Karpas-422 (cell line): ENCODE data around the gene PFN2. TPM values are rescaled to one million over a fixed set of nuclear protein-coding genes. Genes with fewer than 3 reads are reported as not detected.
"Not testable (repeated sequence)": the region's sequence is repeated elsewhere in the genome, so short reads cannot be mapped to it uniquely, and the experiment has no call there.

Experiments used
- DNase-seq: peaks from one replicate; pipeline ENCODE4 v3.0.0-alpha.2; 2015
- H2AFZ ChIP-seq: fragments of 200-600 bp; sonication (generic); 2 replicates; pipeline ENCODE4 v1.6.1; 2014; ENCODE audit warnings: antibody characterized with exemption, low read length, mixed read lengths
- H3K27ac ChIP-seq: fragments of 200-600 bp; sonication (generic); 2 replicates; pipeline ENCODE4 v1.5.1; 2014; ENCODE audit warnings: mild to moderate bottlenecking, low read length, moderate library complexity
- H3K27me3 ChIP-seq: fragments of 200-600 bp; sonication (generic); 2 replicates; pipeline ENCODE4 v1.6.1; 2014; ENCODE audit warnings: low read length, mixed read lengths
- H3K36me3 ChIP-seq: fragments of 200-600 bp; sonication (generic); 2 replicates; pipeline ENCODE4 v1.6.1; 2014; ENCODE audit warnings: low read length, mixed read lengths; ENCODE audit not compliant: insufficient read depth
- H3K4me1 ChIP-seq: fragments of 200-600 bp; sonication (generic); 2 replicates; pipeline ENCODE4 v1.6.1; 2014; ENCODE audit warnings: mild to moderate bottlenecking, low read length, mixed read lengths
- H3K4me2 ChIP-seq: fragments of 200-600 bp; sonication (generic); 2 replicates; pipeline ENCODE4 v1.6.1; 2014; ENCODE audit warnings: low read length, low read depth, mild to moderate bottlenecking; ENCODE audit not compliant: poor library complexity, severe bottlenecking
- H3K4me3 ChIP-seq: fragments of 200-600 bp; sonication (generic); 2 replicates; pipeline ENCODE4 v1.5.1; 2014; ENCODE audit warnings: mild to moderate bottlenecking, antibody characterized with exemption, low read length, mixed read lengths
- H3K79me2 ChIP-seq: fragments of 200-600 bp; sonication (generic); 2 replicates; pipeline ENCODE4 v1.6.1; 2014; ENCODE audit warnings: mild to moderate bottlenecking, low read length, mixed read lengths
- H3K9ac ChIP-seq: fragments of 200-600 bp; sonication (generic); 2 replicates; pipeline ENCODE4 v1.6.0; 2014; ENCODE audit warnings: low read length
- H3K9me2 ChIP-seq: fragments of 200-600 bp; sonication (generic), shearing (Covaris generic); replicated peaks from 2 replicates; pipeline ENCODE4 v1.6.0; 2014; ENCODE audit warnings: mild to moderate bottlenecking, low read length, moderate library complexity; ENCODE audit not compliant: insufficient read depth
- H3K9me3 ChIP-seq: fragments of 300-700, 200-600 bp; sonication (generic); 2 replicates; pipeline ENCODE4 v1.6.1; 2014; ENCODE audit warnings: low read length, mixed read lengths
- H4K20me1 ChIP-seq: fragments of 200-600 bp; sonication (generic); 2 replicates; pipeline ENCODE4 v1.6.1; 2014; ENCODE audit warnings: mild to moderate bottlenecking, antibody characterized with exemption, low read length, low read depth; ENCODE audit not compliant: insufficient read depth
- total RNA-seq: library from RNA; depleted of rRNA; stranded (reverse); fragments of >200 nt; shearing (Covaris generic); gene quantifications from 2 replicates; pipeline ENCODE4 v1.2.3, GENCODE V29; 2014; ENCODE audit warnings: low replicate concordance

The PFN2 gene
- total RNA-seq, 1 experiment from 2014 or later: 137 TPM

- H3K36me3 ChIP-seq: peaks cover 18% of the 10 kb centered on the region
- H3K4me3 ChIP-seq: no peak overlapping the region
- no peak for DNase-seq
- H3K4me1 ChIP-seq: peaks cover 3% of the 10 kb centered on the region
- no peak overlapping the region for H3K27ac ChIP-seq
- H4K20me1 ChIP-seq: no peaks in the 10 kb centered on the region
- H3K4me2 ChIP-seq: no peak overlapping the region
- no peaks in the 10 kb centered on the region for H3K27me3 ChIP-seq
- H3K9me2 ChIP-seq: no peaks in the 10 kb centered on the region
- no peak overlapping the region for H3K9ac ChIP-seq
- H2AFZ ChIP-seq: no peak overlapping the region
- peaks cover 5% of the 10 kb centered on the region; the same call in 1 of the 2 replicates for H3K9me3 ChIP-seq
- peaks cover 68% of the 10 kb centered on the region for H3K79me2 ChIP-seq
Measured at GRCh38 chr3:149947231-149947630, 23.5 kb downstream of the PFN2 start.

GRCh38 chr3:149943966-149944365, 26.7 kb downstream of the PFN2 start:
- not testable (repeated sequence) for H4K20me1 ChIP-seq, H3K27me3 ChIP-seq, H3K4me1 ChIP-seq, H3K27ac ChIP-seq, DNase-seq, H3K4me3 ChIP-seq, H2AFZ ChIP-seq, H3K9me3 ChIP-seq, H3K9ac ChIP-seq, H3K4me2 ChIP-seq, H3K9me2 ChIP-seq
- H3K79me2 ChIP-seq: peaks cover 56% of the 10 kb centered on the region
- peaks cover 24% of the 10 kb centered on the region for H3K36me3 ChIP-seq

GRCh38 chr3:149942409-149942808, 28.3 kb downstream of the PFN2 start:
- H3K4me2 ChIP-seq: no peak overlapping the region
- no peak overlapping the region for H3K27ac ChIP-seq
- H3K9ac ChIP-seq: no peak overlapping the region
- peaks cover 50% of the 10 kb centered on the region for H3K79me2 ChIP-seq
- DNase-seq: no peak
- H4K20me1 ChIP-seq: no peaks in the 10 kb centered on the region
- no peaks in the 10 kb centered on the region for H3K27me3 ChIP-seq
- no peaks in the 10 kb centered on the region for H3K9me2 ChIP-seq
- H3K9me3 ChIP-seq: peaks cover 7% of the 10 kb centered on the region; the same call in 1 of the 2 replicates
- H3K4me1 ChIP-seq: peaks cover 3% of the 10 kb centered on the region; the same call in 1 of the 2 replicates
- H3K4me3 ChIP-seq: no peak overlapping the region
- H3K36me3 ChIP-seq: peaks cover 24% of the 10 kb centered on the region
- no peak overlapping the region for H2AFZ ChIP-seq

GRCh38 chr3:149941946-149942345, 28.7 kb downstream of the PFN2 start:
- H3K27me3 ChIP-seq: no peaks in the 10 kb centered on the region
- H3K79me2 ChIP-seq: peaks cover 49% of the 10 kb centered on the region
- H2AFZ ChIP-seq: no peak overlapping the region
- DNase-seq: no peak
- H3K9me3 ChIP-seq: peaks cover 7% of the 10 kb centered on the region; the same call in 1 of the 2 replicates
- H3K9me2 ChIP-seq: no peaks in the 10 kb centered on the region
- H3K36me3 ChIP-seq: peaks cover 24% of the 10 kb centered on the region
- H3K4me2 ChIP-seq: no peak overlapping the region
- H3K9ac ChIP-seq: no peak overlapping the region
- no peaks in the 10 kb centered on the region for H4K20me1 ChIP-seq
- no peak overlapping the region for H3K4me3 ChIP-seq
- H3K4me1 ChIP-seq: peaks cover 6% of the 10 kb centered on the region
- no peak overlapping the region for H3K27ac ChIP-seq

- Histone ChIP-seq H3K4me1 (peaks cover 5% of the 10 kb centered on the region), H3K27ac (no peak overlapping the region), H3K27me3 (no peaks in the 10 kb centered on the region), H3K4me2 (no peak overlapping the region), H3K9ac (no peak overlapping the region), H3K9me3 (peaks cover 7% of the 10 kb centered on the region; the same call in 1 of the 2 replicates), H2AFZ (no peak overlapping the region), H3K79me2 (peaks cover 44% of the 10 kb centered on the region), H4K20me1 (no peaks in the 10 kb centered on the region), H3K9me2 (no peaks in the 10 kb centered on the region), H3K4me3 (no peak overlapping the region), H3K36me3 (peaks cover 24% of the 10 kb centered on the region)
- no peak for DNase-seq
Measured at GRCh38 chr3:149941186-149941585, 29.5 kb downstream of the PFN2 start.

- not testable (repeated sequence) for H2AFZ ChIP-seq, H3K9me3 ChIP-seq, H3K9ac ChIP-seq, H4K20me1 ChIP-seq, H3K9me2 ChIP-seq, DNase-seq, H3K27me3 ChIP-seq, H3K4me3 ChIP-seq, H3K27ac ChIP-seq, H3K4me2 ChIP-seq, H3K4me1 ChIP-seq
- peaks cover 24% of the 10 kb centered on the region for H3K36me3 ChIP-seq
- peaks cover 53% of the 10 kb centered on the region for H3K79me2 ChIP-seq
Measured at GRCh38 chr3:149938392-149939055, 32.2 kb downstream of the PFN2 start.

- no peaks in the 10 kb centered on the region for H4K20me1 ChIP-seq
Measured at GRCh38 chr3:149936812-149937230, 33.9 kb downstream of the PFN2 start.

GRCh38 chr3:149934524-149934923, 36.2 kb downstream of the PFN2 start:
- Histone ChIP-seq H3K79me2 (peaks cover 58% of the 10 kb centered on the region), H2AFZ (no peak overlapping the region), H3K4me2 (no peak overlapping the region), H3K27me3 (no peaks in the 10 kb centered on the region), H3K4me3 (no peak overlapping the region), H3K9me2 (no peaks in the 10 kb centered on the region), H3K9ac (no peak overlapping the region), H3K9me3 (no peaks in the 10 kb centered on the region), H4K20me1 (no peaks in the 10 kb centered on the region), H3K27ac (no peak overlapping the region), H3K4me1 (peaks cover 5% of the 10 kb centered on the region), H3K36me3 (no peaks in the 10 kb centered on the region)
- DNase-seq: no peak

More at GRCh38 chr3:149936812-149937230, 33.9 kb downstream of the PFN2 start:
- Histone ChIP-seq H3K9me2 (no peaks in the 10 kb centered on the region), H2AFZ (no peak overlapping the region), H3K9ac (peak overlapping the region; percentile 31; the same call in 1 of the 2 replicates), H3K36me3 (peaks cover 7% of the 10 kb centered on the region), H3K4me1 (peaks cover 5% of the 10 kb centered on the region), H3K4me3 (peak overlapping the region; percentile 6; the same call in 1 of the 2 replicates), H3K9me3 (no peaks in the 10 kb centered on the region), H3K79me2 (peaks cover 47% of the 10 kb centered on the region), H3K4me2 (peak overlapping the region; percentile 37), H3K27me3 (no peaks in the 10 kb centered on the region), H3K27ac (no peak overlapping the region)
- DNase-seq: peak; percentile 88
